Erythroblast (primary cell): ENCODE results near the gene TTC7B.

ENCODE experiments used
- GATA1 ChIP-seq: IDR thresholded peaks from 2 replicates; pipeline ENCODE4 v1.6.1; 2011; ENCODE audit warnings: low read depth, mild to moderate bottlenecking, control low read depth, low read length, moderate library complexity
- POLR2A ChIP-seq: IDR thresholded peaks from 2 replicates; pipeline ENCODE4 v1.6.1; 2011; ENCODE audit warnings: mild to moderate bottlenecking, low read length

DNA sequence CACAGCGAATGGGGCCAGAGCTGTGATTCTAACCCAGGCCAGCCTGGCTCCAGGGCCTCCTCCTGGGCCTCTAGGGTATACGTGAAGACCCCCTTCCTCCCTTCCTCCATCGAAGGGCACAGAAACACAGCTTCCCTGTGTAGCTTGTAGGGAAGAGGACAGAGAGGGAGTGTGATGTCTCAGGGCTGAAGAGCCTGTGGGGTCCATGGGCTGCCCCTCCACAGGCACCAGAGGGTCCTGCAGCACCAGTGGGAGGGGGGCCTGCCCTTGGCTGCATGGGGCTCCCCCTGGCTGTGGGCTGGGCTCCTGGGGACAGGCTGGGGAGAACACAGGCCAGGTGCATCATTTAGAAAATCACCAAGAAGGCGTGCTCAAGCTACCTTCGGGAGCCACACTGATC lies 240.9 kb downstream of the TTC7B start:
- TF ChIP-seq POLR2A (no peak), GATA1 (no peak)
